PC-3 (cell line): ENCODE results near the gene PDLIM5.

Source experiments
- EZH2 ChIP-seq: fragments of 300-600 bp; sonication (generic); IDR thresholded peaks from one replicate; pipeline ENCODE4 v1.6.1; 2017; ENCODE audit warnings: antibody characterized with exemption, mild to moderate bottlenecking, low read length; ENCODE audit not compliant: unreplicated experiment
- EZH2phosphoT487 ChIP-seq: fragments of 300-600 bp; sonication (generic); IDR thresholded peaks from 2 replicates; pipeline ENCODE4 v1.6.1; 2018; ENCODE audit warnings: mild to moderate bottlenecking, antibody characterized with exemption, low read length, borderline replicate concordance
- TF ChIP-seq, protein P1 (sequence below): fragments of 300-600 bp; sonication (generic); conservative IDR thresholded peaks from 2 replicates; pipeline ENCODE4 v1.5.1; 2017; ENCODE audit warnings: antibody characterized with exemption, low read depth, mild to moderate bottlenecking, low read length

DNA sequence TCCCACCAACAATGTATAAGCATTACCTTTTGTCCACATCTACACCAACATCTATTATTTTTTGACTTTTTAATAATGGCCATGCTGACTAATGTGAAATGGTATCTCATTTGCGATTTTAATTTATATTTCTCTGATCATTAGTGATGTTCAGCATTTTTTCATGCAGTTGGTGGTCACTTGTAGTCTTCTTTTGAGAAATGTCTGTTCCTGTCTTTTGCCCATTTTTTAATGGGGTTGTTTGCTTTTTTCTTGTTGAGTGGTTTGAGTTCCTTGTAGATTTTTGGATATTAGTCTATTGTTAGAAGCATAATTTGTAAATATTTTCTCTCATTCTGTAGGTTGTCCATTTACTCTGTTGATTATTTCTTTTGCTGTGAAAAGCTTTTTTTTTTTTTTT is 36.8 kb upstream of the PDLIM5 start:
- TF ChIP-seq, protein P1, sequence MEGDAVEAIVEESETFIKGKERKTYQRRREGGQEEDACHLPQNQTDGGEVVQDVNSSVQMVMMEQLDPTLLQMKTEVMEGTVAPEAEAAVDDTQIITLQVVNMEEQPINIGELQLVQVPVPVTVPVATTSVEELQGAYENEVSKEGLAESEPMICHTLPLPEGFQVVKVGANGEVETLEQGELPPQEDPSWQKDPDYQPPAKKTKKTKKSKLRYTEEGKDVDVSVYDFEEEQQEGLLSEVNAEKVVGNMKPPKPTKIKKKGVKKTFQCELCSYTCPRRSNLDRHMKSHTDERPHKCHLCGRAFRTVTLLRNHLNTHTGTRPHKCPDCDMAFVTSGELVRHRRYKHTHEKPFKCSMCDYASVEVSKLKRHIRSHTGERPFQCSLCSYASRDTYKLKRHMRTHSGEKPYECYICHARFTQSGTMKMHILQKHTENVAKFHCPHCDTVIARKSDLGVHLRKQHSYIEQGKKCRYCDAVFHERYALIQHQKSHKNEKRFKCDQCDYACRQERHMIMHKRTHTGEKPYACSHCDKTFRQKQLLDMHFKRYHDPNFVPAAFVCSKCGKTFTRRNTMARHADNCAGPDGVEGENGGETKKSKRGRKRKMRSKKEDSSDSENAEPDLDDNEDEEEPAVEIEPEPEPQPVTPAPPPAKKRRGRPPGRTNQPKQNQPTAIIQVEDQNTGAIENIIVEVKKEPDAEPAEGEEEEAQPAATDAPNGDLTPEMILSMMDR, result no peak
- no peak for TF ChIP-seq EZH2
- no peak for TF ChIP-seq EZH2phosphoT487
